Medulla oblongata (tissue), 1 donor: ENCODE data around the gene ZNF554.
A peak's percentile ranks its signal among the peaks of the same experiment; 100 is the strongest.
"Not testable (repeated sequence)": the region's sequence is repeated elsewhere in the genome, so short reads cannot be mapped to it uniquely, and the experiment has no call there.

Experiments
- DNase-seq: peaks from one replicate; pipeline ENCODE4 v3.0.0-alpha.2; 2015; ENCODE audit errors: extremely low spot score

Gene ZNF554

GRCh38 chr19:2807379-2808128 is 12.1 kb upstream of the ZNF554 start:
- DNase-seq = no peak

- DNase-seq = no peak
Measured at GRCh38 chr19:2808129-2808941, 11.3 kb upstream of the ZNF554 start.

- no peak for DNase-seq
Measured at GRCh38 chr19:2809387-2810140, 10.1 kb upstream of the ZNF554 start.

DNA sequence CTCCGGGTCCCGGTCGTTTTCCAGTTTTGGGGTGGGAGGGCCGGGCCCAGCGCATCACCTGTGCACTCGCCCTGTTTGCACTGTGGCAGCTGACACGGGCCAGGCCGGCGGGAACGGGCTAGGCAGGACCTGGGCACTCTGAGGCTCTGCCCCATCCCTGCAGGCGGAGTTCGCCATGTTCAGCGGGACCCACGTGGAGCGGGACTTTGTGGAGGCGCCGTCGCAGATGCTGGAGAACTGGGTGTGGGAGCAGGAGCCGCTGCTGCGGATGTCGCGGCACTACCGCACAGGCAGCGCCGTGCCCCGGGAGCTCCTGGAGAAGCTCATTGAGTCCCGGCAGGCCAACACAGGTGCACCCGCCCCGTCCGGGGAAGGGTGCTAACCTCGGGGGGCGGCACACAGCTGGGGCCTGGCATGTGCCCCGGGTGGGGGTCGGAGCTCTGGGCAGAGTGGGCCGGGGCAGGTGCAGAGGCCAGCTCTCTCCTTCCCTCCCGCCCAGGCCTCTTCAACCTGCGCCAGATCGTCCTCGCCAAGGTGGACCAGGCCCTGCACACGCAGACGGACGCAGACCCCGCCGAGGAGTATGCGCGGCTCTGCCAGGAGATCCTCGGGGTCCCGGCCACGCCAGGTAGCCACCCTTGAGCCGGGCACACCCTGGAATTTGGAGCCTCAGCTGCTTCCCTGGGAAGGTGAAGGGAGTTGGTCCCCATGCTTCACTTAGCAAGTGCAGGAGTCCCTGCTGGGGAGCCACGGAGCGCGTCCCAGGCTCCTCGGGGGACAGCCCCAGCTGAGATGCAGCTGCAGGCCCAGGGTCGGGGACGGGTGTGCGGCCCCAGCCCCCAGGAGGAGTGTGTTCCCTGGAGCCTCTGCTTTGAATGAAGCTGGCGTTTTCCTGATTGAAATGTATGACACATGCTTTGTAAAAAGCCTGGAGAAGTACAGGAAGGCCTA is 9.3 kb upstream of the ZNF554 start:
- DNase-seq = no peak

GRCh38 chr19:2811221-2811722 is 8.4 kb upstream of the ZNF554 start:
- no peak for DNase-seq

DNA sequence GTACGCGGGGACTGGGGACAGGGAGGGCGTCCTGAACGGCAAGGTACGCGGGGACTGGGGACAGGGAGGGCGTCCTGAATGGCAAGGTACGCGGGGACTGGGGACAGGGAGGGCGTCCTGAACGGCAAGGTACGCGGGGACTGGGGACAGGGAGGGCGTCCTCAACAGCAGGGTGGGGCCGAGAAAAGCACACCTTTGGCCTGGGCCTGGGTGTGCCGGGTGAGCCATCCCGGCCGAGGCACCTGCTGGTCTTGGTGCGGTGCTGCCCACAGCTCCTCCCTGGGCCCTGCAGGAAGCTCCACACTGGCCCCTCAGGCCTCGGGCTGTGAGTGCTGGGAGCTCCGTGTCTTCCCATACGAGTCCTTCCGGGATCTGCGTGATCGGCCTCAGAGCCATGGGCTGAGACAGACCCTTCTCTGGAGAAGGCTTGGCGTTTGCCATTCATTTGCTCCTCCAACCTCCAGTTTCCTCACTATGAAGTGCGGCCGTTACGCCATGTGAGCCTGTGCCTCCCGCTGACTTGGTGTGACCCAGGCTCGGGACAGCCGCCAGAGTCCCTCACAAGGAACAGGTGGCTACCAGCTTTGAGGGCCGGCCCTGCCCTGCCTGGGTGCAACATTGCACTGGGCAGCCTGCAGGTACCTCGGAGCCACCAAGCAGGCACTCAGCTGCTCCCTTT is 7.8 kb upstream of the ZNF554 start:
- DNase-seq = no peak

DNA sequence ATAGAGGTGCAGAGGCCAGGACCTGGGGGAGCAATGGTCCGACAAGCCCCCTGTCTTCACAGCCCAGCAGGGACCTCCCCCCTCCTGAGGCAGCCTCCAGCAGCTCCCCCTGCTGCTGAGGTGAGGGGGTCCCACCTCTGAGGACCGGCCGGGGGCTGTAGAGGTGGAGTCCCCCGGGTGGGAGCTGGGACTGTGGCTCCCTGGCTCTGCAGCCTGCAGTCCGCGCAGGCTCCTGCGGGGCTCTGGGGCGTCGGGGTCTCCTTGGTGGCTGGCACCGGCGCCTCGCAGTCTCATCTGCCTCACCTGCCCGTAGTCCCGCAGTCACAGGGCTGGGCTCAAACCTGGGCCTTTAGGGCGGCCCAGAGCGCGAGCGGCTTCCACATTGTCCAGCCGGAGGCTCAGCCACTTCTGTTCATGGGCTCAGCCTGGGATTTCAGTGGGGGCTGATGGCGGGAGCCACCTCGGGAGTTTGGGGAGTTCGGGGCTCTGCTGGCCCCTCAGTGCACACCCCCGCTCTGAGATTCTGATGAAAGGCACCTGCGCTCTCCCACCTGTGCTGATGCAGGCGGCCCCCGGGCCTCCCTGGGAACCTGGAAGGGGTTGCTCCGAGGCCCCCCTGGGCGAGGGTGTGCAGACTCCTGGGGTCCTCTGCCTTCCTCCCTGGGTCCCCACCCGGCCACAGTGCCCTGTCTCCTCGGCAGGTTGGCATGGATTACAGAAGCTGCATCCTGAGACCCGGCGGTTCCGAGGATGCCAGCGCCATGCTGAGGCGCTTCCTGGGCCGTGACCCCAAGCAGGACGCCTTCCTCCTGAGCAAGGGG is 7.0 kb upstream of the ZNF554 start:
- no peak for DNase-seq

DNA sequence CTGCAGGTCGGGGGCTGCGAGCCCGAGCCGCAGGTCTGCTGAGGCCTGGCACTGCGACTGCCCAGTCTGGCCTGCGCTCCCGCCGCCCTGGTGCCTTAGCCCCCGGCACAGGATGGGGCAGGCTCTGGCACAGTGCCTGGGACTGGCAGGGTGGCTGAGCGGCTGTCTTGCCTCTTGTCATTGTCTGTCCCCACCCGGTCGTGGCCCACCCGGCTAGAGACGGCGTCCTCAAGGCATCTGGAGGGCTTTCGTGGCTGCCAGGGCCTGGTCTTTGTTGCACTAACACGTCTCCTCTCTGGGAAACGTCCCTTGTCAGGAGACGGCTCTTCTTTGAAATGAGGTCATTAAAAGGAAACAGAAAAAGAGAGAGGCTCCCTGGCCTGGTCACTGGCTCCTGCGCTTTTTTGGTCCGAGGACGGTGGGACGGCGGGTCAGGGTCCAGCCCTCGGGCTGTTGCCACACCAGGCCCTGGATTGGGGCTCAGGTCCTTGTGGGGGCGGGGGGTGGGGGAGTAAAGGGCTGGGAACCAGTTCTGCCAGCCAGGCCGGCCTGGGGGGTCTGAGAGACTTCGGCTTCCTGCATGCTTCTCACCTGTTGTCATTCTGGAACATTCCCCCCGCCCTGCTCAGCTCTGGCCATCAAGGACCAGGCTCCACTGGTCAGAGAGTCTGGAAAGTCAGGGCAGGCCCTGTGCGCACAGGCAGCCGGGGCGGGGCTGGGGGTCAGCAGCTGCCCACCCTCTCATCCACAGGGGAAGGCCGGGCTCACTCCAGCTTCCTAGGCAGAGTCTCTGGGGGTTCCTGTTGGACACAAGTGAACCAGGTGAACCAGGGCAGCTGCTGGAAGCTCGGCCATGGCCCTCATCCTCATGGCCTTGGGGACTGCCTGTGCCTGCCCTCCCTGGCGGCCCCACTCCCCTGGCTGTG is 6.2 kb upstream of the ZNF554 start:
- DNase-seq = peak; percentile 7

DNA sequence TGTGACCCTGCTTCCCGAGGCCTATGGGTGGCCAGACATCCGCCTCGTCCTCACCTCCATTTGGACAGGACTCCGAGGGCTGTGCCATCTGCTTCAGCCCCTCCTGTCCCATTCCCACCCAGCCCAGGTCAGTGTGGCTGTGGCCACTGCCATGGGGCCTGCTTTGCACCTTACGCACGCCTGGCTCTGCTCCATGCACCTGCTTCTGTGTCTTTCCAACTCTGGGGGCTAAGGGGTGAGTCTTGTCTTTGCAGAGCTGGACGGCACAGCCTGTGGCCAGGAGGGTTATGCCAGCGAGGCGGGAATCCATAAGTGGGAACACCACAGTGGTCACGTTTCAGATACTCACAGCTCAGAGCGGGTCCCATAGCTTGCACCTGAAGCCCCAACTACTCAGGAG is 5.2 kb upstream of the ZNF554 start:
- DNase-seq = no peak

- no peak for DNase-seq
Measured at GRCh38 chr19:2815191-2815614, 4.5 kb upstream of the ZNF554 start.

DNA sequence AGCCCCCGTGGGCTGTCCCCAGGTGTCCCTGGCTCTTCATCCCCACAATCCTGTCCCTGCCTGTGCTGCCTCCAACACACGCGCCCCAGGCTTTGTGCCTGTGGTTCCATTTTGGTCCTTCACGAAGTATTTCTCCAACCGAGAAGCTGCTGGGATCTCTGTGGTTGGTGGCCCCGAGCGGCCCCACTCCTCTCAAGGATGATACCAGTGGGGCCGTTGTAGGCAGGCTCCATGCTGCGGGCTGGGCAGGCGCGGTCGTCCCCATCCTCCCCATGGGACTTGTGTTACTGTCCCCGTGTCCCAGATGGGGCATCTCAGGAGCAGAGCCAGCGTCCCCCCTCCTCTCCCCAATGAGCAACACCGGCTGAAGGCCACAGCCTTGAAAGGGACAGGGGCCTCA is 3.7 kb upstream of the ZNF554 start:
- no peak for DNase-seq

DNA sequence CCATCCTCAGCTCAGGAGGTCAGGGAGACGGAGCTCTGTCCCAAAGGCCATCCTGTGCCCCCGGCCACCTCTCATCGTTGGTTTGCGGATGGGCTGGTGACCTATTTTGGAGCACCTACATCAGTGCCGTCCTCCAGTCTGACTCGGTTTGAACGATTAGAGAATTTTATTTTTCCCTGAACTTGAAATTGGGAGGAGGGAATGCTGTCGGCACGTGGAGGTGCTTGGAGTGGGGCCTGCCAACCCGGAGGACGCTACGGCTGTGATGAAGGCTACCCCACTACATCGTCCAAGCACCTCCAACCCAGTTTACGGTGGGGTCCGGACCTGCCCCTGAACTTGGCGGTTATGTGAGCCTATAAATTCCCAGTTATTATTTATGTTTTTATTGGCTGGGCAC is 3.0 kb upstream of the ZNF554 start:
- no peak for DNase-seq

GRCh38 chr19:2817237-2817829 is 2.3 kb upstream of the ZNF554 start:
- DNase-seq = not testable (repeated sequence)

DNA sequence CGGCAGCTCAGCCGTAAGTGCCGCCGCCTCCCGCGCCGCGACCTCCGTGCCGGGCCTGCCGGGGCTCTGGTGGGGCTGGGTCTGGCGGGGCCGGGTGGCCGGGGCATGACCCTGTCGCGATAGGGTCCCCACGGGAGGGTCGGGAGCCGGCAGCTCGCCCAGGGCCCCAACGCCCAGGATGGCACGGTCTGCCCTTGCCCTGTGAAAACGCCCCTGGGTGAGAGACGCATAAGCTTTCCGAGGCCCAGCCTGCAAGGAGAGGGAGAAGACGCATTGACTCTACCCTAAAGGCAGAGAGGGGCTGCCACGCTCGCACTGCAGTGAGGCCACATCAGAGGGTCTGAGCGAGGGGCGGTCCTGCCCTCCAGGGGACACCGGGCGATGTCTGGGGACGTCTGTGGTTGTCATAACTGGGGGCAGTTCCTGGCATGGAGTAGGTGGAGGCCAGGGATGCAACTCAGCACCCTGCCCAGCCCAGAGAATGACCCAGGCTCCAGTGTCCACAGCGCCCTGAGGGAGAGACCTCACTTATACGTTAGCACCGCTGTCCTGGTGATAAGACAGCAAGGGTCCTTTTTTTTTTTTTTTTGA is 539 bp downstream of the ZNF554 start:
- DNase-seq = no peak

- DNase-seq = no peak
Measured at GRCh38 chr19:2822846-2823245, 3.2 kb downstream of the ZNF554 start.

DNA sequence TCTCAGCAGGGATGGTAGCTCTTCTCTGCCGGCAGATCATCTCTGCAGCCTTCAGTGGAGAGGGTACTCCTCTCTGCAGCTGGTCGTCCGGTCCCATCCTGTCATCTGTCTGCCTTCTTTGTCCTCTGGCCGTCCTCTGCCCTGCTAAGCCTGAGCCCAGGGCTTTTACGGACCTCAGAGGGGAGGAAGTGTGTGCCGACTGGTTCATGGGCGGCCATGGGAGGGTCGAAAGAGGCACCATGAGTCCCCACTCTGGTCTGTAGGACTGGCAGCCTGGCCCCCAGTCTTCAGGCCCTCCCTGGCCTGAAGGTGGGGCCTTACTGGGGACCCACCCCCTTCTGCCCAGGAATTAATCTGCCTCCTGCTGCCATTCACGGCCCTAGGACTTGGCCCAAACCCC is 4.0 kb downstream of the ZNF554 start:
- DNase-seq = no peak

- DNase-seq = no peak
Measured at GRCh38 chr19:2824129-2824528, 4.5 kb downstream of the ZNF554 start.

DNA sequence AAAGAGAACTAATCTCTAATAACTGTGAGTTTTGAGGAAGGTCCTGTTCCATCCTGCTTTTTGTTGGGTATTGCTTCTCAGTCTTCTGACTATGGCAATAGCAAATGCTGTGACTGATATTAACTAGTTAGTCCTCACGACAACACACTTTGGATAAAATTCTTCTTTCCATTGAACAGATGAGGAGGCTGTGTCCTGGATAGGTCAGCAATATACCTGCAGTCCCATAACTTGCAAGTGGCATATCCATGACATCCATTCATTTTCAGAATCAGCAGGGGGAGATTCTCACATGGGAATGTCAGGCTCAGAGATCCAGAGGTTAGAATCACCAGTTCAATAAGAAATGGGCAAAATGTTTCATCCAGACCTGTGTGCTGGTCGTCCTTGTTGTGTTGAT is 7.4 kb downstream of the ZNF554 start:
- DNase-seq = no peak
